Heart left ventricle (tissue), 16 donors: ENCODE data around the gene ZDHHC11. TPM values are rescaled to one million over a fixed set of nuclear protein-coding genes. Genes with fewer than 3 reads are reported as not detected.
"Not testable (repeated sequence)": the region's sequence is repeated elsewhere in the genome, so short reads cannot be mapped to it uniquely, and the experiment has no call there.

Experiments used
- ATAC-seq, 4 donors: fragments of 200-7000 bp; cut with Tn5 transposase; one replicate each; pipeline ENCODE4 v1.9.1; 2020 to 2022; ENCODE audit warnings: moderate library complexity in 4 of 4, mild to moderate bottlenecking in 3 of 4, moderate number of reproducible peaks in 1 of 4
- DNase-seq, 5 donors: peaks; one replicate each; pipeline ENCODE4 v3.0.0-alpha.2; 2020
- H3K27ac ChIP-seq, 12 donors: fragments of 200-600 bp; sonication (generic) in 4 of 12; one replicate each; pipeline versions ENCODE4 v1.5.0 to v1.8.0; 2016 to 2022; ENCODE audit warnings: mild to moderate bottlenecking in 2 of 12
- H3K27me3 ChIP-seq, 9 donors: fragments of 200-600 bp; sonication (generic) in 2 of 9; one replicate each; pipeline versions ENCODE4 v1.5.1 to v1.8.0; 2016 to 2022; ENCODE audit warnings: mild to moderate bottlenecking in 3 of 9
- H3K36me3 ChIP-seq, 9 donors: fragments of 200-600 bp; sonication (generic) in 2 of 9; one replicate each; pipeline versions ENCODE4 v1.5.0 to v1.8.0; 2018 to 2022; ENCODE audit warnings: mild to moderate bottlenecking in 2 of 9
- H3K4me1 ChIP-seq, 12 donors: fragments of 200-600 bp; sonication (generic) in 4 of 12; one replicate each; pipeline versions ENCODE4 v1.5.0 to v1.8.0; 2016 to 2022; ENCODE audit warnings: mild to moderate bottlenecking in 3 of 12
- H3K4me3 ChIP-seq, 12 donors: fragments of 200-600 bp; sonication (generic) in 4 of 12; one replicate each; pipeline versions ENCODE4 v1.5.0 to v1.8.0; 2017 to 2022; ENCODE audit warnings: mild to moderate bottlenecking in 9 of 12, moderate library complexity in 4 of 12
- H3K9me3 ChIP-seq, 12 donors: fragments of 200-600 bp; sonication (generic) in 4 of 12; one replicate each; pipeline versions ENCODE4 v1.5.0 to v1.8.0; 2016 to 2022; ENCODE audit warnings: mild to moderate bottlenecking in 1 of 12
- POLR2A ChIP-seq, 2 donors: fragments of 450-650 bp; IDR thresholded peaks; one replicate each; pipeline ENCODE4 v1.6.1; 2017; ENCODE audit warnings: antibody characterized with exemption in 2 of 2, mild to moderate bottlenecking in 2 of 2, moderate library complexity in 2 of 2
- WGBS, 4 donors: extraction: QIAGEN DNeasy Blood & Tissue Kit in 2 of 4; methylation state at CpG; one replicate each; pipeline versions ENCODE4 v1.1.5 to v1.1.7; 2013 to 2018; 5-methylcytosine and 5-hydroxymethylcytosine counted together
- intact Hi-C, 10 donors: fragments of 100-400 bp; cut with DNase I; formaldehyde crosslinking; loops; one replicate each; pipeline versions ENCODE4 v1.11.1 to v1.14.2; 2022
- polyA plus RNA-seq, 2 donors: library from polyadenylated mRNA; stranded (reverse); fragments of 200-250 nt; gene quantifications; one replicate each; pipeline ENCODE4 v1.2.3, GENCODE V29; 2013
- total RNA-seq, 9 donors: library from RNA; depleted of rRNA in 2 of 9; stranded (reverse); fragments of >200 nt in 2 of 9; fragmentation: NEBNext Ultra II Directional in 3 of 9; extraction: Animal tissue kit (Norgen Biotek cat#: 25700) in 3 of 9; gene quantifications; one replicate each; pipeline versions ENCODE4 v1.1.0 to v1.2.4, GENCODE V29; 2016 to 2023
- TF ChIP-seq, protein P1 (sequence below), 12 donors: fragments of 200-600 bp; sonication (generic) in 4 of 12; IDR thresholded peaks; one replicate each; pipeline versions ENCODE4 v1.5.0 to v1.8.0; 2018 to 2022; ENCODE audit warnings: antibody characterized with exemption in 12 of 12, mild to moderate bottlenecking in 5 of 12
- donor health status: ischemic (EF 13 %, LVEDD 7.1; RV severe dilation, severe dysfunction).
- donor health status: healthy with polysubstance abuse.
- donor health status: DM: no; HTN: yes; CAD: no.
- donor health status: DM: no; HTN: no; CAD: no.
- donor health status: ischemic (EF 25% LVEDD 6.9; RV normal size, moderate dysfunction).
- donor health status: ischemic (EF 25% LVEDD 5.7; RV mildly dilated, moderate dysfunction).
- donor health status: healthy.
- donor health status: DM: yes; HTN: yes; CAD: no.
- donor health status: ischemic (EF 35%, LVEDD 5.7; RV mildly dilated, moderate dysfunction).
- donor health status: nonischemic (EF 11% LVEDD 7.7; RV severe dilation, severe dysfunction).
- donor health status: DM: yes; HTN: yes; CAD: no.
- donor health status: PGD.
- donor health status: ischemic (EF 29% LVEDD 5.4; RV normal size, mild dysfunction).
- donor health status: nonischemic (EF 23%, LVEDD 6.1; RV moderate dilation, normal function).

The ZDHHC11 gene
- total and polyA plus RNA-seq, 11 donors: 6.3 to 25.0 (median 10.8) TPM

DNA sequence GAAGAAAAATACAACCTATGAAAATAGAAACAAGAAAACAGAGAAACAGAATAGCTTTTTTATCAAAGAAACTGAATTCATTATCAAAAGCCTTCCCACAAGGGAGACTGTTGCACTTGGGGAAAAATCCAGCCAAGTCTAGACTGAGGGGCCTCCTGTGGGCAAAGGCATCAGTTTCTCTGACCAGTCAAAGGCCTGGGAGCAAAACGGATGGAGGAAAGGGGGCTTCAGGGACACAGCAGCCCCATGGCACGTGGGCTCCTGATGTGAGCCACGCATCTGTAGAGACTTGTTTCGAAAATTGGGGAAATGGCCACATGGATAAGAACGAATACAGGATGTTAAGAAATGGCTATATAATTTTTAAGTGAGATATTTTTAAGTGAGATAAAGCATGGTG is 87.4 kb downstream of the ZDHHC11 start:
- Histone ChIP-seq H3K27me3 (no peaks in the 10 kb centered on the region), H3K36me3 (peaks cover 0 to 47% (median 2%) of the 10 kb centered on the region in 9 donors), H3K27ac (no peak overlapping the region), H3K9me3 (no peaks in the 10 kb centered on the region), H3K4me1 (peaks cover 0 to 37% (median 17%) of the 10 kb centered on the region in 12 donors), H3K4me3 (no peak overlapping the region)
- intact Hi-C loops: loop anchor here in 3 of 10 donors (5.0 to 10.0 kb wide), 2 partner anchors 81 to 91 kb away; no protein-coding TSS in a partner anchor
- 80 to 89% (median 87%) methylated on average over 5 of the region's 5 CpGs for WGBS, 4 donors
- DNase-seq (no peak), ATAC-seq (no peak)
- TF ChIP-seq POLR2A (IDR thresholded peaks at IDR 0.05): no peak
- TF ChIP-seq, protein P1, sequence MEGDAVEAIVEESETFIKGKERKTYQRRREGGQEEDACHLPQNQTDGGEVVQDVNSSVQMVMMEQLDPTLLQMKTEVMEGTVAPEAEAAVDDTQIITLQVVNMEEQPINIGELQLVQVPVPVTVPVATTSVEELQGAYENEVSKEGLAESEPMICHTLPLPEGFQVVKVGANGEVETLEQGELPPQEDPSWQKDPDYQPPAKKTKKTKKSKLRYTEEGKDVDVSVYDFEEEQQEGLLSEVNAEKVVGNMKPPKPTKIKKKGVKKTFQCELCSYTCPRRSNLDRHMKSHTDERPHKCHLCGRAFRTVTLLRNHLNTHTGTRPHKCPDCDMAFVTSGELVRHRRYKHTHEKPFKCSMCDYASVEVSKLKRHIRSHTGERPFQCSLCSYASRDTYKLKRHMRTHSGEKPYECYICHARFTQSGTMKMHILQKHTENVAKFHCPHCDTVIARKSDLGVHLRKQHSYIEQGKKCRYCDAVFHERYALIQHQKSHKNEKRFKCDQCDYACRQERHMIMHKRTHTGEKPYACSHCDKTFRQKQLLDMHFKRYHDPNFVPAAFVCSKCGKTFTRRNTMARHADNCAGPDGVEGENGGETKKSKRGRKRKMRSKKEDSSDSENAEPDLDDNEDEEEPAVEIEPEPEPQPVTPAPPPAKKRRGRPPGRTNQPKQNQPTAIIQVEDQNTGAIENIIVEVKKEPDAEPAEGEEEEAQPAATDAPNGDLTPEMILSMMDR (IDR thresholded peaks at IDR 0.05): no peak

DNA sequence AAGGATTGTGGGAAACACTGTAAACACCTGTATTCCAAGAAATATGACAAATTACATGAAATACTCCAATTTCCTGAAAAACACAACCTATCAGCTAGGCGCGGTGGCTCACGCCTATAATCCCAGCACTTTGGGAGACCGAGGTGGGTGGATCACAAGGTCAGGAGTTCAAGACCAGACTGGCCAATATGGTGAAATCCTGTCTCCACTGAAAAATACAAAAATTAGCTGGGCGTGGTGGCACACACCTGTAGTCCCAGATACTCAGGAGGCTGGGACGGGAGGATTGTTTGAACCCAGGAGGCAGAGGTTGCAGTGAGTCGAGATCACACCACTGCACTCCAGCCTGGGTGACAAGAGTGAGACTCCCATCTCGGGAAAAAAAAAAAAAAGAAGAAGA is 87.8 kb downstream of the ZDHHC11 start:
- H3K4me3 ChIP-seq, ATAC-seq, H3K27ac ChIP-seq, H3K27me3 ChIP-seq, H3K9me3 ChIP-seq: not testable (repeated sequence)
- Histone ChIP-seq H3K36me3 (peaks cover 0 to 47% (median 2%) of the 10 kb centered on the region in 9 donors), H3K4me1 (peaks cover 0 to 41% (median 22%) of the 10 kb centered on the region in 12 donors)
- WGBS, 4 donors: 92 to 94% (median 93%) methylated on average over 8 of the region's 8 CpGs
- intact Hi-C loops: loop anchor here in 3 of 10 donors (5.0 to 10.0 kb wide), 2 partner anchors 82 to 91 kb away; no protein-coding TSS in a partner anchor
- DNase-seq: peak in 2 of 5 donors; percentile 9 to 14

DNA sequence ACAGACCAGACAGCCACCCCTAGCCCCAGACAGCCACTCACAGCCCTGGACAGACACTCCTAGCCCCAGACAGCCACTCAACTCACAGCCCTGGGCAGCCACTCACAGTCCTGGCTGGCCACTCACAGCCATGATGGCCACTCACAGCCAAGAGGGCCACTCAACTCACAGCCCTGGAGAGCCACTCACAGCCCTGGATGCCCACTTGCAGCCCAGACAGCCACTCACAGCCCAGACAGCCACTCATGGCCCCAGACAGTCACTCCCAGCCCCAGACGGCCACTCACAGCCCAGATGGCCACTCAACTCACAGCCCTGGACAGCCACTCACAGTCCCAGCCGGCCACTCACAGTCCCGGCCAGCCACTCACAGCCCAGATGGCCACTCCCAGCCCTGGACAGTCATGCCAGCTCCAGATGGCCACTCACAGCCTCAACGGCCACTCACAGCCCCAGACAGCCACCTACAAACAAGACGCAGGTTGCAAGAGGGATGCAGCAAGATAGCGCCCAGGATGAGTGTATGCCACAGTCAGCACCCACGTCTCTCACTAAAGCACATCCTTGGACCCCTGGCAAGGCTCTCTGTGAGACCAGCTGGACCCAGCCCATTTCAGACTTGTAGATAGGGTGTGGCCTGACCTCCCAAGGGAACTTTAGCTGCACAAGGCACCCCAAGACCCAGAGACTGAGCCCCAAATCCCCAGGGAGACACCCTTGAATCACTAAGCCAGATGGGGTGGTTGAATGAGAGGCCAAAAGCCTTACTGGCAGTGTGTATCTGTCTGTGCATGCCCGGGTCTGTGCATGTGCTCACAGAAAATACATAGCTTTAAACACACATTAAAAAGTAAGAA is 88.7 kb downstream of the ZDHHC11 start:
- H3K4me1 ChIP-seq: peaks cover 5 to 50% (median 31%) of the 10 kb centered on the region in 12 donors
- TF ChIP-seq POLR2A (IDR thresholded peaks at IDR 0.05): no peak
- TF ChIP-seq, protein P1 (IDR thresholded peaks at IDR 0.05): no peak
- peaks cover 0 to 45% (median 2%) of the 10 kb centered on the region in 9 donors for H3K36me3 ChIP-seq
- ATAC-seq (no peak), DNase-seq (peak in 4 of 5 donors; percentile 26 to 61 (median 54))
- no peaks in the 10 kb centered on the region for H3K9me3 ChIP-seq
- intact Hi-C loops: loop anchor here in 3 of 10 donors (5.0 to 10.0 kb wide), 2 partner anchors 83 to 90 kb away; no protein-coding TSS in a partner anchor
- H3K27ac ChIP-seq: peak overlapping the region in 1 of 12 donors; percentile 3
- no peak overlapping the region for H3K4me3 ChIP-seq
- H3K27me3 ChIP-seq: no peaks in the 10 kb centered on the region
- 80 to 94% (median 84%) methylated on average over 8 of the region's 8 CpGs for WGBS, 4 donors

DNA sequence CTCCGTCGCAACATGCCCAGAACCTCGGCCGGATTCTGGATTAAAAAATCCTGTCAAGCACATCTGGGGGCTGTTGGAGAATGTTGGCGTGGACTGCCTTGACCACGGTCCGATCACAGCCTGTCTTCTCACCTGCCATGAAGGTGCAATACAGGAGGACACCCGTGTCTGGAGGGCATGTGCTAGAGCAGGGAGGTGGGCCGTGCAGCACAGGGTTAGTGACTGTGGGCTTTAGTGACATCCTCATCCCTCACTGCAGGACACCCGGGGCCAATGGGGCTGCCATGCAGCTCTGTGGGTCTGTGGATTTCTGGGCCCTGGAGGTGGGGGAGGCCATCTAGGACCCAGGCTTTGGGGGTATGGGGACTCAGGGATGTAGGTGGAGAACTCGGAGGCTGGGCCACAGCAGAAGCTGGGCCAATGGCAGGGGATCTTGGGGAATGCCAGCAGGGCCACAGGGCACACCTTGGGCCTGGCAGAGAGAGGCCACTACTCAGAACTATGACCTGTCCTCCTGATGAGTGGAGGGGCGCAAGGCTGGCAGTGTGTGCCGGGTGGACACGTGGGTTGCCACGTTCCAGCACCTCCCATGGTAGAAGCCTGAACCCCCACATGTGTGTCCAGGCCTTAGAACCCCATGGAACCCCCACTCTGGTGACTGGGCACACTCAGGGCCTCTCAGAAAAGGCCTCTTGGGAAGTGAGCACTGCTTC is 89.6 kb downstream of the ZDHHC11 start:
- Histone ChIP-seq H3K36me3 (peaks cover 0 to 36% (median 2%) of the 10 kb centered on the region in 9 donors), H3K27me3 (no peaks in the 10 kb centered on the region), H3K27ac (peak overlapping the region in 1 of 12 donors; percentile 3), H3K4me3 (no peak overlapping the region), H3K9me3 (no peaks in the 10 kb centered on the region), H3K4me1 (peaks cover 5 to 58% (median 37%) of the 10 kb centered on the region in 12 donors)
- DNase-seq: peak in 3 of 5 donors; percentile 9 to 48 (median 37)
- TF ChIP-seq POLR2A (IDR thresholded peaks at IDR 0.05): no peak
- intact Hi-C loops: loop anchor here in 3 of 10 donors (5.0 to 10.0 kb wide), 2 partner anchors 84 to 89 kb away; no protein-coding TSS in a partner anchor
- 85 to 87% (median 87%) methylated on average over 15 of the region's 15 CpGs for WGBS, 4 donors
- no peak for ATAC-seq
